T-helper 22 cell (primary cell): ENCODE results near the gene ALG1L2.
"Not testable (repeated sequence)": the region's sequence is repeated elsewhere in the genome, so short reads cannot be mapped to it uniquely, and the experiment has no call there.

Experiments used
- DNase-seq: peaks from one replicate; pipeline ENCODE4 v3.0.0-alpha.2; 2020; ENCODE audit warnings: low read depth

The ALG1L2 gene

GRCh38 chr3:130122891-130123775, 41.5 kb downstream of the ALG1L2 start:
- not testable (repeated sequence) for DNase-seq

- not testable (repeated sequence) for DNase-seq
These were observed 43.8 kb downstream of the ALG1L2 start for GRCh38 chr3:130125406-130125805.

GRCh38 chr3:130136337-130136736, 54.7 kb downstream of the ALG1L2 start:
- DNase-seq, result not testable (repeated sequence)

GRCh38 chr3:130137685-130138084, 56.1 kb downstream of the ALG1L2 start:
- not testable (repeated sequence) for DNase-seq

- DNase-seq, result not testable (repeated sequence)
These were observed 57.4 kb downstream of the ALG1L2 start for GRCh38 chr3:130138992-130139391.

- DNase-seq, result not testable (repeated sequence)
These were observed 59.1 kb downstream of the ALG1L2 start for GRCh38 chr3:130140756-130141155.

GRCh38 chr3:130143648-130144327, 62.2 kb downstream of the ALG1L2 start:
- DNase-seq, result not testable (repeated sequence)

- DNase-seq, result not testable (repeated sequence)
These were observed 62.7 kb downstream of the ALG1L2 start for GRCh38 chr3:130144328-130144650.

GRCh38 chr3:130145456-130145855, 63.8 kb downstream of the ALG1L2 start:
- DNase-seq, result not testable (repeated sequence)

GRCh38 chr3:130146465-130146864, 64.8 kb downstream of the ALG1L2 start:
- not testable (repeated sequence) for DNase-seq
